DOHH2 (cell line): ENCODE results near the gene TUBB.

Source experiments
- CTCF ChIP-seq: fragments of 200-600 bp; sonication (generic); IDR thresholded peaks from one replicate; pipeline ENCODE4 v1.5.1; 2014; ENCODE audit warnings: antibody characterized with exemption, mild to moderate bottlenecking, low read depth, low read length; ENCODE audit not compliant: poor library complexity, severe bottlenecking
- EZH2phosphoT487 ChIP-seq: fragments of 200-600 bp; sonication (generic); IDR thresholded peaks from 2 replicates; pipeline ENCODE4 v1.6.1; 2017; ENCODE audit warnings: borderline replicate concordance, mild to moderate bottlenecking, antibody characterized with exemption, low read length, moderate library complexity, mixed read lengths

DNA sequence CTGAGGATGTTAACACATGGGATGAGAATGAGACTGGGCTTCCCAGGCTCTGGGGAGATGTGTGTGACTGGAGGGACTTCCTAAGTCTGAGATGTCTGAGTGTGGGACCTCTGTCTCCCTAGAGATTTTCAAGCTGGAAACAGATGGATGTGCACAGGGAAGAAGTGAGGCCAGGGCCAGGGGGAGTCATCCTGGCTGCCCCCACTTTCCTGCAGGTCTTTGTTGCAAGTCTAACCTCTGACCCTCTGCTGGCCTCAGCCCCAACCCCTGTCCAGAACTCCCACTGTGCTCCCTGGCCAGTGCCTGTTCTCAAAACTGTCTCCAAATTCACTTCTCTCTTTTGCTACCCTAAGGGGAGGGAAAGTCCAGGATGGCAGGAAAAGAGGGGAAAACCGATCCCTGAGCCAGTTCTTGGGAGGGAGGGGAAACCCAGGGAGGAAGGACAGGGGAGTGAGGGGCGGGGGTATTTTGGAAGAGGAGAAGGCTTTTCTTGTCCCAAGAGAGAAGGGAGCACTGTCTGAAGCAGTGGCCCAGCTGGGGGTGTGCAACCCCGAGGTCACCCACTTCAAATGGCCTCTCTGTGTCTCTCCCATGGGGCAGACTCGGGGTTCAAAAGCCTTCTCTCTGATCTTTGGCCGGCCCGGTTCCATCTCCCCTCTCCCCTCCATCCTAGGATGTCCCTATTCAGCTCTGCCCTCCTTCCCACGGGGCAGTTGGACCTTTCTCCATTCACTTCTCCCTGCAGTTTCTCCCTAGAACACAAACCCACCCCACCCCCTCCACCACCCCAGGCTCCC, 36.8 kb upstream of the TUBB start:
- TF ChIP-seq CTCF: no peak
- no peak for TF ChIP-seq EZH2phosphoT487
